HL-60 (cell line): Measurements from ENCODE around the gene AURKB.

Experiments used
- DNase-seq, 2 experiments: peaks; one replicate each; pipeline ENCODE4 v3.0.0-alpha.2; 2010 to 2020; ENCODE audit warnings: low read depth in 1 of 2, low spot score in 1 of 2
- H3K27ac ChIP-seq: fragments of 250-450 bp; sonication (Bioruptor Pico); replicated peaks from 2 replicates; pipeline ENCODE4 v1.5.1; 2020; ENCODE audit warnings: mild to moderate bottlenecking, moderate library complexity
- H3K27me3 ChIP-seq: fragments of 250-450 bp; sonication (Bioruptor Pico); 2 replicates; pipeline ENCODE4 v1.5.1; 2021; ENCODE audit warnings: mild to moderate bottlenecking, moderate library complexity; ENCODE audit not compliant: insufficient read depth, poor library complexity, severe bottlenecking
- H3K4me3 ChIP-seq: replicated peaks from 2 replicates; pipeline ENCODE4 v1.5.1; 2011; ENCODE audit warnings: mild to moderate bottlenecking, control low read depth, low read length; ENCODE audit not compliant: insufficient read depth
- GABPA ChIP-seq: IDR thresholded peaks from 2 replicates; pipeline ENCODE4 v1.6.1; 2012; ENCODE audit warnings: low read depth
- POLR2AphosphoS5 ChIP-seq: IDR thresholded peaks from 2 replicates; pipeline ENCODE4 v1.6.1; 2012; ENCODE audit warnings: low read depth
- SPI1 ChIP-seq: IDR thresholded peaks from 2 replicates; pipeline ENCODE4 v1.6.1; 2012; ENCODE audit warnings: low read depth, mild to moderate bottlenecking, borderline replicate concordance
- TF ChIP-seq, protein P1 (sequence below): IDR thresholded peaks from 2 replicates; pipeline ENCODE4 v1.6.1; 2012; ENCODE audit warnings: low read depth; ENCODE audit not compliant: insufficient replicate concordance
- TF ChIP-seq, protein P2 (sequence below): IDR thresholded peaks from one replicate; pipeline ENCODE4 v1.5.1; 2011; ENCODE audit warnings: low read length, control low read depth, inconsistent platforms; ENCODE audit not compliant: insufficient read depth

Gene AURKB

DNA sequence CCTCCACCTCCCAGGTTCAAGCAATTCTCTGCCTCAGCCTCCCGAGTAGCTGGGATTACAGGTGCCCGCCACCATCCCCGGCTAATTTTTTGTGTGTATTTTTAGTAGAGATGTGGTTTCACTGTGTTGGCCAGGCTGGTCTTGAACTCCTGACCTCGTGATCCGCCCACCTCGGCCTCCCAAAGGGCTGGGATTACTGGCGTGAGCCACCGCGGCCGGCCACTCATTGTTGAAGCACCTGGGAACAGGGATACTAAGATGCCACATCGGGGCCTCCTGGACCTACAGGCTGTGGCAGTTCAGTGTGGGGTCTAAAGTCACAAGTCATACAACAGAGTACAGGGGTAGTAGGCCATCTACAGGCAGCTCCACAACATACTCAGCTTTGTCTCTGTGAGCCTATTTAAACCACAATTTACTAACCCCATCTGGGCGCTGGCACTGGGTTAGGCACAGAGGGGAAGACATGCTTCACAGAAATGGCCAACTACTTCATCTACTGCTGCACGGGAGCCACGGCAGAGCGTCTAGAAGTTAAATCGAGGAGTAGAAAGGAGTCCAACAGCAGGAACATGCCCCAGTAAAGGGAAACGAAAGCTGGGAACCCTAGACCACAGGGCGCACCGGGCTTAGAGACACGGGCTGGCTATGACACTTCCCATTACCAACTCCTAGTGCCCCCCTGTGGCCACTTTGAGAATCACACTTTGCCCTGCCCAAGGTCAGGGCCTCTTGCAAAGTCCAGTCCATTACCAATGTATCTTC lies 51.9 kb downstream of the AURKB start:
- no peaks in the 10 kb centered on the region for H3K27me3 ChIP-seq
- peak; percentile 72 to 82 for DNase-seq
- H3K27ac ChIP-seq: 0 out of 2 replicates have a peak overlapping the region, but pooled peaks have one; percentile 15
- no peak overlapping the region for H3K4me3 ChIP-seq
- TF ChIP-seq GABPA (no peak), POLR2AphosphoS5 (no peak), SPI1 (no peak)
- TF ChIP-seq, protein P1, sequence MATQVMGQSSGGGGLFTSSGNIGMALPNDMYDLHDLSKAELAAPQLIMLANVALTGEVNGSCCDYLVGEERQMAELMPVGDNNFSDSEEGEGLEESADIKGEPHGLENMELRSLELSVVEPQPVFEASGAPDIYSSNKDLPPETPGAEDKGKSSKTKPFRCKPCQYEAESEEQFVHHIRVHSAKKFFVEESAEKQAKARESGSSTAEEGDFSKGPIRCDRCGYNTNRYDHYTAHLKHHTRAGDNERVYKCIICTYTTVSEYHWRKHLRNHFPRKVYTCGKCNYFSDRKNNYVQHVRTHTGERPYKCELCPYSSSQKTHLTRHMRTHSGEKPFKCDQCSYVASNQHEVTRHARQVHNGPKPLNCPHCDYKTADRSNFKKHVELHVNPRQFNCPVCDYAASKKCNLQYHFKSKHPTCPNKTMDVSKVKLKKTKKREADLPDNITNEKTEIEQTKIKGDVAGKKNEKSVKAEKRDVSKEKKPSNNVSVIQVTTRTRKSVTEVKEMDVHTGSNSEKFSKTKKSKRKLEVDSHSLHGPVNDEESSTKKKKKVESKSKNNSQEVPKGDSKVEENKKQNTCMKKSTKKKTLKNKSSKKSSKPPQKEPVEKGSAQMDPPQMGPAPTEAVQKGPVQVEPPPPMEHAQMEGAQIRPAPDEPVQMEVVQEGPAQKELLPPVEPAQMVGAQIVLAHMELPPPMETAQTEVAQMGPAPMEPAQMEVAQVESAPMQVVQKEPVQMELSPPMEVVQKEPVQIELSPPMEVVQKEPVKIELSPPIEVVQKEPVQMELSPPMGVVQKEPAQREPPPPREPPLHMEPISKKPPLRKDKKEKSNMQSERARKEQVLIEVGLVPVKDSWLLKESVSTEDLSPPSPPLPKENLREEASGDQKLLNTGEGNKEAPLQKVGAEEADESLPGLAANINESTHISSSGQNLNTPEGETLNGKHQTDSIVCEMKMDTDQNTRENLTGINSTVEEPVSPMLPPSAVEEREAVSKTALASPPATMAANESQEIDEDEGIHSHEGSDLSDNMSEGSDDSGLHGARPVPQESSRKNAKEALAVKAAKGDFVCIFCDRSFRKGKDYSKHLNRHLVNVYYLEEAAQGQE: no peak
- TF ChIP-seq, protein P2, sequence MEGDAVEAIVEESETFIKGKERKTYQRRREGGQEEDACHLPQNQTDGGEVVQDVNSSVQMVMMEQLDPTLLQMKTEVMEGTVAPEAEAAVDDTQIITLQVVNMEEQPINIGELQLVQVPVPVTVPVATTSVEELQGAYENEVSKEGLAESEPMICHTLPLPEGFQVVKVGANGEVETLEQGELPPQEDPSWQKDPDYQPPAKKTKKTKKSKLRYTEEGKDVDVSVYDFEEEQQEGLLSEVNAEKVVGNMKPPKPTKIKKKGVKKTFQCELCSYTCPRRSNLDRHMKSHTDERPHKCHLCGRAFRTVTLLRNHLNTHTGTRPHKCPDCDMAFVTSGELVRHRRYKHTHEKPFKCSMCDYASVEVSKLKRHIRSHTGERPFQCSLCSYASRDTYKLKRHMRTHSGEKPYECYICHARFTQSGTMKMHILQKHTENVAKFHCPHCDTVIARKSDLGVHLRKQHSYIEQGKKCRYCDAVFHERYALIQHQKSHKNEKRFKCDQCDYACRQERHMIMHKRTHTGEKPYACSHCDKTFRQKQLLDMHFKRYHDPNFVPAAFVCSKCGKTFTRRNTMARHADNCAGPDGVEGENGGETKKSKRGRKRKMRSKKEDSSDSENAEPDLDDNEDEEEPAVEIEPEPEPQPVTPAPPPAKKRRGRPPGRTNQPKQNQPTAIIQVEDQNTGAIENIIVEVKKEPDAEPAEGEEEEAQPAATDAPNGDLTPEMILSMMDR: peak; percentile 41

DNA sequence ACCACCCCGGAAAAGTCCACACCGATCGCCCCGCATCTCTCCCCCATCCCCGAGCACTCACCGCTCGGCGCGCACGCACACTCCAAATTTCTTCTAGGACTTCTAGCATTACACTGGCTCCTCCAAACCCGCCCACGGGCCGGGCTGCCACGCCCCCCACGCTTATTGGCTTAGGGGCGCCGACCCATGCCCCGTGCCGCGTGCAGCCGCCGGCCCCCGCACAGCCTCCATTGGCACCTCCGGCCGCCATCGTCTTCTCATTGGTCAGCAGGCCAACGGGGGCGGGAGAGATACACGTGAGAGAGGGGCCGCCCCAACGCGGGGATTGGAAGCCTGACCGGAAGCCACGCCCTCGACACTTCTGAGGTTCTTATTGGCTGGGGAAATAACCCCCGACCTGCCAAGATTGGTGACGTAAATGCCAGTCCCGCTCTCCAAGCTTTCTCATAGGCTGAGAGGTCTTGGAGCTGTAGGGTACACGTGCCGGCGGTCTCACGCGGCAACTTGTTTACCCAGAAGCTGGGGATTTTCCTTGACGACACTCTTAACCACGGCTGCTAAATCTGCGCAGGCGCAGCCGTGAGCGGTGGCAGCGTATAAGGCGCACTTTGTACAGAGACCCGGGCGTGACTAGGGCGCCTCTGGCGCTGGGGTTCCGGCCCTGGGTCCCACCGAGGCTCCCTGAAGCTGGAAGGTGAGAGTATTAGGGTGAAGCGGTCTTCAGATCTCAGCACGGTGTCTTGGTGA lies 54.0 kb downstream of the AURKB start:
- H3K4me3 ChIP-seq: peak overlapping the region; percentile 47
- DNase-seq: peak; percentile 94 to 99
- TF ChIP-seq GABPA: peak; percentile 42; the same call in 1 of the 2 replicates
- TF ChIP-seq SPI1: no peak
- TF ChIP-seq POLR2AphosphoS5: no peak
- TF ChIP-seq, protein P2: no peak
- TF ChIP-seq, protein P1: peak; percentile 38
- peak overlapping the region; percentile 75 for H3K27ac ChIP-seq
- no peaks in the 10 kb centered on the region for H3K27me3 ChIP-seq

DNA sequence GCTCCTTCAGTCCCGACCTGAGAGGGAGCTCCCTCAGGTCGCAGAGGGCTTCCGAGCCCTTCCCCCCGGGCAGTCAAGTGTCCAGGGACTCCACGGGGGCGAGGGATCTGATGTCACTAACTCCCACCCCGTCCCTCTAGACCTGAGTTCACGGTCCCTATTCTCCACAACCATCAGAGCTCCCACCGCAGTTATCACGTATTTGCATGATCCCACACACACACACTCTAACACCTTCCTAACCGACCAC lies 54.5 kb downstream of the AURKB start:
- DNase-seq: no peak
- Histone ChIP-seq H3K27ac (peak overlapping the region; percentile 56), H3K27me3 (no peaks in the 10 kb centered on the region), H3K4me3 (peak overlapping the region; percentile 47)
- TF ChIP-seq, protein P2: no peak
- TF ChIP-seq GABPA (no peak), POLR2AphosphoS5 (no peak), SPI1 (no peak)
- TF ChIP-seq, protein P1: no peak
